ENCODE data around the gene CASP10.

The CASP10 gene

GRCh38 chr2:201266629-201267028, 83.7 kb downstream of the CASP10 start:
- peak overlapping the region; percentile 51 for H3K27ac ChIP-seq (ENCODE audit: low read length)
- H3K4me1 ChIP-seq (ENCODE audit: insufficient read depth, low read length) = peaks cover 43% of the 10 kb centered on the region
- no peak for TF ChIP-seq CTCF (IDR thresholded peaks at IDR 0.05; ENCODE audit: borderline replicate concordance, extremely low read depth, low read length, poor library complexity, severe bottlenecking)
- no peak for TF ChIP-seq EZH2 (IDR thresholded peaks at IDR 0.05; ENCODE audit: borderline replicate concordance, low read depth, low read length, severe bottlenecking)
- H3K4me2 ChIP-seq (ENCODE audit: insufficient read depth, low read length) = no peak overlapping the region
- H3K9me3 ChIP-seq (ENCODE audit: insufficient read depth, low read length, severe bottlenecking) = no peaks in the 10 kb centered on the region
- H3K27me3 ChIP-seq (ENCODE audit: insufficient read depth, low read length, poor library complexity) = no peaks in the 10 kb centered on the region
- no peak for ATAC-seq (ENCODE audit: insufficient read depth, low read depth)
- H3K4me3 ChIP-seq (ENCODE audit: low read depth in 1 of 2, low read length in 2 of 2) = no peak overlapping the region
- DNase-seq = no peak
- H2AFZ ChIP-seq (ENCODE audit: low read depth, low read length) = no peak overlapping the region
- peaks cover 66% of the 10 kb centered on the region for H4K20me1 ChIP-seq (ENCODE audit: insufficient read depth, low read length)
- peaks cover 60% of the 10 kb centered on the region for H3K36me3 ChIP-seq (ENCODE audit: insufficient read depth, low read length)
- peaks cover 99% of the 10 kb centered on the region for H3K79me2 ChIP-seq (ENCODE audit: insufficient read depth, low read length)
- no peak overlapping the region for H3K9ac ChIP-seq (ENCODE audit: low read depth, low read length)

DNA sequence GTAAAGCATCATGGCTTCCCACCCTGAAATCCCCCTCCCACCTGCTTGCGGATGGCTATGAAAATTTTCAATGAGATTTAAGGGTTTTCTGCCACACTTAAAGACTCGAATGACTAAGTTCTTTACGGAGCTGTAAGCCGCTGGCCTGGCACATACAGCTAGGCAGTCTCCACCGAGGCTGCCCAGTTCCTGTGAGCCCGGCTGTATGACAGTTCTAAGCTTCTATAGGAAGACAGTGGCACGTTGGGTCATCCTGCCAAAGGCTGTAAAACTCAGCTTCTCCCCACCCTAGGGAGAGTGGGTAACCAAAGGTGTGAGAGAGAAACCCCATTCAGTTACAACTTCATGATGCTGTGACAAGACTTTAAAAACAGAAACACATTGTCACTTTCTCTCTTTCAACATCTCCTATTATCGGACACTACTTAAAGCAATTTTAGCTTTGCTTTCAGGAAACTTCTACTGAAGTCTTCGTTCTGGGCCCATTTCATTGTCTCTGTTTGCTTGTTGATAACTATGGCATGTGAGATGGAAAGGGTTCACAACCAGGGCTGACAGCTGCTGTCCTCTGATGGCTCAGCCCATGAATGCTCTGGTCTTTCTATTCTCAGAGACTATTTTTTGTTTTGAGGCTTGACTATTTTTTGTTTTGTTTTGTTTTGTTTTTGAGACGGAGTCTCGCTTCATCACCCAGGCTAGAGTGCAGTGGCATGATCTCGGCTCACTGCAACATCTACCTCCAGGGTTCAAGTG, 84.5 kb downstream of the CASP10 start:
- H3K79me2 ChIP-seq (ENCODE audit: insufficient read depth, low read length) = peaks cover 99% of the 10 kb centered on the region
- ATAC-seq (ENCODE audit: insufficient read depth, low read depth) (no peak), DNase-seq (no peak)
- peaks cover 68% of the 10 kb centered on the region for H3K36me3 ChIP-seq (ENCODE audit: insufficient read depth, low read length)
- H3K27ac ChIP-seq (ENCODE audit: low read length) = no peak overlapping the region
- H3K9me3 ChIP-seq (ENCODE audit: insufficient read depth, low read length, severe bottlenecking) = no peaks in the 10 kb centered on the region
- TF ChIP-seq EZH2 (IDR thresholded peaks at IDR 0.05; ENCODE audit: borderline replicate concordance, low read depth, low read length, severe bottlenecking) (no peak), CTCF (IDR thresholded peaks at IDR 0.05; ENCODE audit: borderline replicate concordance, extremely low read depth, low read length, poor library complexity, severe bottlenecking) (no peak)
- H4K20me1 ChIP-seq (ENCODE audit: insufficient read depth, low read length) = peaks cover 72% of the 10 kb centered on the region
- no peaks in the 10 kb centered on the region for H3K27me3 ChIP-seq (ENCODE audit: insufficient read depth, low read length, poor library complexity)
- H3K4me1 ChIP-seq (ENCODE audit: insufficient read depth, low read length) = peaks cover 36% of the 10 kb centered on the region
- no peak overlapping the region for H3K9ac ChIP-seq (ENCODE audit: low read depth, low read length)
- no peak overlapping the region for H3K4me3 ChIP-seq (ENCODE audit: low read depth in 1 of 2, low read length in 2 of 2)
- H3K4me2 ChIP-seq (ENCODE audit: insufficient read depth, low read length) = peak overlapping the region; percentile 8; the same call in 1 of the 2 replicates
- H2AFZ ChIP-seq (ENCODE audit: low read depth, low read length) = no peak overlapping the region

GRCh38 chr2:201269764-201270163, 86.8 kb downstream of the CASP10 start:
- no peak overlapping the region for H3K27ac ChIP-seq (ENCODE audit: low read length)
- H3K4me3 ChIP-seq (ENCODE audit: low read depth in 1 of 2, low read length in 2 of 2) = no peak overlapping the region
- H3K36me3 ChIP-seq (ENCODE audit: insufficient read depth, low read length) = peaks cover 91% of the 10 kb centered on the region
- H3K79me2 ChIP-seq (ENCODE audit: insufficient read depth, low read length) = peaks cover 84% of the 10 kb centered on the region
- H3K9ac ChIP-seq (ENCODE audit: low read depth, low read length) = no peak overlapping the region
- no peak overlapping the region for H2AFZ ChIP-seq (ENCODE audit: low read depth, low read length)
- no peak overlapping the region for H3K4me2 ChIP-seq (ENCODE audit: insufficient read depth, low read length)
- peaks cover 13% of the 10 kb centered on the region for H3K4me1 ChIP-seq (ENCODE audit: insufficient read depth, low read length)
- TF ChIP-seq EZH2 (IDR thresholded peaks at IDR 0.05; ENCODE audit: borderline replicate concordance, low read depth, low read length, severe bottlenecking) (no peak), CTCF (IDR thresholded peaks at IDR 0.05; ENCODE audit: borderline replicate concordance, extremely low read depth, low read length, poor library complexity, severe bottlenecking) (no peak)
- no peaks in the 10 kb centered on the region for H3K27me3 ChIP-seq (ENCODE audit: insufficient read depth, low read length, poor library complexity)
- peaks cover 53% of the 10 kb centered on the region for H4K20me1 ChIP-seq (ENCODE audit: insufficient read depth, low read length)
- ATAC-seq (ENCODE audit: insufficient read depth, low read depth) = no peak
- DNase-seq = no peak
- no peaks in the 10 kb centered on the region for H3K9me3 ChIP-seq (ENCODE audit: insufficient read depth, low read length, severe bottlenecking)
